GM19397 (cell line): Measurements from ENCODE around the gene FURIN.
"Not testable (repeated sequence)": the region's sequence is repeated elsewhere in the genome, so short reads cannot be mapped to it uniquely, and the experiment has no call there.

Experiments used
- ATAC-seq: cut with Tn5 transposase; IDR thresholded peaks from one replicate; pipeline ENCODE4 v1.9.1; 2021; ENCODE audit warnings: mild to moderate bottlenecking, moderate library complexity; ENCODE audit not compliant: unreplicated experiment

The FURIN gene

GRCh38 chr15:90869601-90870353 lies 1.4 kb downstream of the FURIN start:
- no peak for ATAC-seq

GRCh38 chr15:90870354-90871138 lies 2.2 kb downstream of the FURIN start:
- ATAC-seq: no peak

GRCh38 chr15:90871139-90871715 lies 2.8 kb downstream of the FURIN start:
- no peak for ATAC-seq

DNA sequence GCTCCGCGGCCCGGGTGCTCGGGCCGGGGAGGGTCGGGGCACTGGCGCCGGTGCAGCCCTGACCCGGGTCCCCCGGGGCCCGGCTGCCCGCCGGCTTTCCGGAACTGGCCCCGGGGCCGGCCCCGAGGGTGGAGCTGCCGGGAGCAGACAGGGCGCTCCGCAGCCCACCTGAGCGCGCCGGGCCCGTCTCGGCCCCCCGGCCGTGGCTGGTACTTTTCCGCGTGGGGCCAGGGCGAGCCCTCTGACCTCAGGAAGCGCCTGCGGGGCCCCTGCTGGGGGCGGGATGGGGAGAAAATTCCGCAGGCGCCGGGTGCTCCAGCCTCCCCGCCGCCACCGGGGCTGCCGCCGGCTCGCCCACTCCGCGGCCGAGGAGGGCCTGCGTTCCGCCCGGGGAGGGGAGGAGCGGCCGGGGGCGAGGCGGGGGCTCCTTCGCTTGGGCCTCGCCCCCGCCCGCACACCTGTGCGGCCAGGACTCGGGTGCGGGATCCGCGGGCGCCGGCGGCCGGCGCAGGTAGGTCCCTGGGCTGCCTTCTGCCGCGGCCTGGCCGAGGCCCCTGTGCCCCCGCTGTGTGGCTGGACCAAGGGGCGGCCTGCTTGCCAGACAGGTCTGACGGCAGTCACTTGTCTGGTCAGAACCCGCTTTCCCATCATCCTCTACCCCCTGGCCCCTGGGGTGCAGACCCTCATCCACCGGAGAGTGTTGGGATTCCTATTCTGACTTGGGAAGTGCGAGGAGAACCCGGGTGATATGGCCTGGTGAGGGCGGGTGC lies 3.5 kb downstream of the FURIN start:
- no peak for ATAC-seq

GRCh38 chr15:90872486-90873184 lies 4.2 kb downstream of the FURIN start:
- ATAC-seq: no peak

DNA sequence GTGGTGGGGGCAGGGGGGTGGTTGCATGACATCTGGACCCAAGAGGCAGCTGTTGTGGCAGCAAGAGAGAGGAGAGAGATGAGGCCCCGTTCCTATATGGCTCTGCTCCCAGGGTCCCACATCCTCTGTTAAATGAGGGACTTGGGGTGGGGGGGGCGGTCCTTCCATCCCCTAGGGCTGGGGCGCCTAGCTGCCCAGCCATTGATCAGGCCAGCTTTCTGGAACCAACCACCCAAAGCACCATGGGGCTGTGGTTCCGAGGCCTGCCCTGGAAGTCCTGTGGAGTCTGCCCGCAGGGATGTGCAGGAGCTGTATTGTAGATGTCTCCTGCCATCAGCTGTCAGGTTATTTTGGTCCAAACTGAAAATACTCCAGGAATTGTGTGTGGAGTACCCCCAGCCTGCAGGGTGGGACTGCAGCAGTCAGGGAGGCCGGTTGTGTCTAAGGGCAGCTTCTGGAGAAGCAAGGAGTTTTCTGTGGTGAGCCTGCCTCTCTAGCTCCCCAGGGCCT lies 5.2 kb downstream of the FURIN start:
- no peak for ATAC-seq

- no peak for ATAC-seq
Observed at GRCh38 chr15:90873998-90874605, 5.7 kb downstream of the FURIN start.

DNA sequence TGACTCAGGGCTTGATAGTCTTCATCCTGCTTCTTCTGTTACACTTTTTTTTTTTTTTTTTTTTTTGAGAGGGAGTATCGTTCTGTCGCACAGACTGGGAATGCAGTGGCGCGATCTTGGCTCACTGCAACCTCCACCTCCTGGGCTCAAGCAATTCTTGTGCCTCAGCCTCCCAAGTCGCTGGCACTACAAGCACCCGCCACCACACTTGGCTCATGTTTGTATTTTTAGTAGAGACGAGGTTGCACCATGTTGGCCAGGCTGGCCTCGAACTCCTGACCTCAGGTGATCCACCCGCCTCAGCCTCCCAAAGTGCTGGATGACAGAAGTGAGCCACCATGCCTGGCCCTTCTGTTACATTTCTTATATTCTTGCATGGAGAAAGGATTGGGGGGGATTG lies 6.6 kb downstream of the FURIN start:
- ATAC-seq: not testable (repeated sequence)

- ATAC-seq: no peak
Observed at GRCh38 chr15:90875549-90875981, 7.2 kb downstream of the FURIN start.

GRCh38 chr15:90876046-90876445 lies 7.7 kb downstream of the FURIN start:
- no peak for ATAC-seq

- no peak for ATAC-seq
Observed at GRCh38 chr15:90876512-90877170, 8.3 kb downstream of the FURIN start.

- ATAC-seq: no peak
Observed at GRCh38 chr15:90877315-90877714, 8.9 kb downstream of the FURIN start.

DNA sequence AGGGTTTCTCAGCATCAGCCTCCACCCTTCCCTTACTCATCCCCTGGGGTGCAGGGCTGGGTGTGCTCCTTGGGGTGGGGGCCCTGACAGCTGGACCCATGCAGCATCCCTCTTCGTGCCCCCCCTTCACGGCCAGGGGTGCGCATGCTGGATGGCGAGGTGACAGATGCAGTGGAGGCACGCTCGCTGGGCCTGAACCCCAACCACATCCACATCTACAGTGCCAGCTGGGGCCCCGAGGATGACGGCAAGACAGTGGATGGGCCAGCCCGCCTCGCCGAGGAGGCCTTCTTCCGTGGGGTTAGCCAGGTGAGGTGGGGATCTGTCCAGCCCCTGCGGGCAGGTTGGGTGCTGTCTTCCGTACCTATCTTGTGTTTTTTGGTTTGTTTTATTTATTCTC lies 9.6 kb downstream of the FURIN start:
- no peak for ATAC-seq

DNA sequence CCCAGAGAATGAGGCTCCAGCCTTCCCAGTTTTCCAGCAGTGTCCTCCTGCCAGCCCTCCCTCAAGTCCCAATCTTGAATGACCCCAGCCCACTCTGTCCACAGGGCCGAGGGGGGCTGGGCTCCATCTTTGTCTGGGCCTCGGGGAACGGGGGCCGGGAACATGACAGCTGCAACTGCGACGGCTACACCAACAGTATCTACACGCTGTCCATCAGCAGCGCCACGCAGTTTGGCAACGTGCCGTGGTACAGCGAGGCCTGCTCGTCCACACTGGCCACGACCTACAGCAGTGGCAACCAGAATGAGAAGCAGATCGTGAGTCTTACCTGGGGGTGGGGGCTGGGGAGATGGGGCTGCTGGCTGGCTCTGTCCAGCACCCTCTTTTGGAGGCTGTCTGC lies 10.3 kb downstream of the FURIN start:
- no peak for ATAC-seq

DNA sequence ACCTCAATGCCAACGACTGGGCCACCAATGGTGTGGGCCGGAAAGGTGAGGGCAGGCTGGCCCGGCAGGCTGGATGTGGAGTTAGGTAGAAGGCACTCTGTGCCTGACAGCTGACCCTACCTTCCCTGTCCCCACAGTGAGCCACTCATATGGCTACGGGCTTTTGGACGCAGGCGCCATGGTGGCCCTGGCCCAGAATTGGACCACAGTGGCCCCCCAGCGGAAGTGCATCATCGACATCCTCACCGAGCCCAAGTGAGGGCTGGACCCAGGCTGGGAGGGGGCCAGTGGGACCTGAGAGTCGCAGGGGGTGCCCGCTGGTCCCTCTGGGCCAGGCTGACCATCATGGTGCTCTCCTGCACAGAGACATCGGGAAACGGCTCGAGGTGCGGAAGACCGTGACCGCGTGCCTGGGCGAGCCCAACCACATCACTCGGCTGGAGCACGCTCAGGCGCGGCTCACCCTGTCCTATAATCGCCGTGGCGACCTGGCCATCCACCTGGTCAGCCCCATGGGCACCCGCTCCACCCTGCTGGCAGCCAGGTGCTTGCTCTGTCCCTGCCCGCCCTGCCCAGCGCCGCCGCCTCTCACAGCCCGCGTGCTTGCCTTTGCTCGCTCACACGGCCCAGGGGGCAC lies 11.5 kb downstream of the FURIN start:
- ATAC-seq: no peak

GRCh38 chr15:90880381-90881145 lies 12.2 kb downstream of the FURIN start:
- ATAC-seq: no peak

DNA sequence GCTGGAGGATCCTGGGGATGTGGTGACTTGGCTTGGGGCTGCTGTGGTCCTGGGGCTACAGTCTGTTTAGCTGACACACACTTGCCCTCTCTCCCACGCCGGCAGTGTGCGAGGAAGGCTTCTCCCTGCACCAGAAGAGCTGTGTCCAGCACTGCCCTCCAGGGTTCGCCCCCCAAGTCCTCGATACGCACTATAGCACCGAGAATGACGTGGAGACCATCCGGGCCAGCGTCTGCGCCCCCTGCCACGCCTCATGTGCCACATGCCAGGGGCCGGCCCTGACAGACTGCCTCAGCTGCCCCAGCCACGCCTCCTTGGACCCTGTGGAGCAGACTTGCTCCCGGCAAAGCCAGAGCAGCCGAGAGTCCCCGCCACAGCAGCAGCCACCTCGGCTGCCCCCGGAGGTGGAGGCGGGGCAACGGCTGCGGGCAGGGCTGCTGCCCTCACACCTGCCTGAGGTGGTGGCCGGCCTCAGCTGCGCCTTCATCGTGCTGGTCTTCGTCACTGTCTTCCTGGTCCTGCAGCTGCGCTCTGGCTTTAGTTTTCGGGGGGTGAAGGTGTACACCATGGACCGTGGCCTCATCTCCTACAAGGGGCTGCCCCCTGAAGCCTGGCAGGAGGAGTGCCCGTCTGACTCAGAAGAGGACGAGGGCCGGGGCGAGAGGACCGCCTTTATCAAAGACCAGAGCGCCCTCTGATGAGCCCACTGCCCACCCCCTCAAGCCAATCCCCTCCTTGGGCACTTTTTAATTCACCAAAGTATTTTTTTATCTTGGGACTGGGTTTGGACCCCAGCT lies 13.0 kb downstream of the FURIN start:
- no peak for ATAC-seq
